Neuronal stem cell (in vitro differentiated cells): ENCODE results near the gene NKX2-3. TPM values are rescaled to one million over a fixed set of nuclear protein-coding genes. Genes with fewer than 3 reads are reported as not detected.
A peak's percentile ranks its signal among the peaks of the same experiment; 100 is the strongest.

Source experiments
- DNase-seq: peaks from one replicate; pipeline ENCODE4 v3.0.0-alpha.2; 2013; ENCODE audit warnings: low spot score
- H2AFZ ChIP-seq: one replicate; pipeline ENCODE4 v1.6.1; 2013; ENCODE audit warnings: mild to moderate bottlenecking, low read length, inconsistent platforms
- H2AK5ac ChIP-seq: 2 replicates; pipeline ENCODE4 v1.6.1; 2013; ENCODE audit warnings: low read depth, mild to moderate bottlenecking, inconsistent platforms, low read length, moderate library complexity, mixed read lengths
- H2BK120ac ChIP-seq: 2 replicates; pipeline ENCODE4 v1.6.1; 2013; ENCODE audit warnings: low read depth, mild to moderate bottlenecking, inconsistent platforms, low read length, moderate library complexity, mixed read lengths
- H2BK12ac ChIP-seq: one replicate; pipeline ENCODE4 v1.6.1; 2013; ENCODE audit warnings: low read length, inconsistent platforms
- H2BK15ac ChIP-seq: 2 replicates; pipeline ENCODE4 v1.6.1; 2013; ENCODE audit warnings: mild to moderate bottlenecking, low read length, inconsistent platforms, mixed read lengths
- H2BK5ac ChIP-seq: one replicate; pipeline ENCODE4 v1.6.1; 2013; ENCODE audit warnings: inconsistent platforms, mild to moderate bottlenecking, low read length, moderate library complexity
- H3K14ac ChIP-seq: one replicate; pipeline ENCODE4 v1.6.1; 2013; ENCODE audit warnings: low read length, inconsistent platforms
- H3K18ac ChIP-seq: 2 replicates; pipeline ENCODE4 v1.6.1; 2013; ENCODE audit warnings: low read length, inconsistent platforms
- H3K23ac ChIP-seq: 2 replicates; pipeline ENCODE4 v1.6.1; 2013; ENCODE audit warnings: low read depth, mild to moderate bottlenecking, mixed read lengths, low read length, inconsistent platforms; ENCODE audit not compliant: poor library complexity
- H3K27ac ChIP-seq: replicated peaks from 3 replicates; pipeline ENCODE4 v1.5.1; 2013; ENCODE audit warnings: low read length, inconsistent platforms
- H3K27me3 ChIP-seq, 3 experiments: 2 replicates each; pipeline ENCODE4 v1.6.1; 2013; ENCODE audit warnings: low read length in 3 of 3, mild to moderate bottlenecking in 2 of 3, inconsistent platforms in 1 of 3, low read depth in 1 of 3, mixed read lengths in 1 of 3, moderate library complexity in 1 of 3; ENCODE audit not compliant: control insufficient read depth in 3 of 3, insufficient read depth in 3 of 3
- H3K36me3 ChIP-seq, 2 donors: replicated peaks in 1 of 2; 2 replicates each; pipeline ENCODE4 v1.6.1; 2013; ENCODE audit warnings: low read length in 2 of 2; ENCODE audit not compliant: control insufficient read depth in 2 of 2, insufficient read depth in 2 of 2
- H3K4ac ChIP-seq: 2 replicates; pipeline ENCODE4 v1.6.1; 2013; ENCODE audit warnings: inconsistent platforms, mild to moderate bottlenecking, low read length, moderate library complexity
- H3K4me1 ChIP-seq, 2 donors: 1 replicate in 1 of 2; 2 replicates in 1 of 2; pipeline ENCODE4 v1.6.1; 2013; ENCODE audit warnings: low read length in 2 of 2, low read depth in 1 of 2; ENCODE audit not compliant: control insufficient read depth in 2 of 2, insufficient read depth in 1 of 2
- H3K4me2 ChIP-seq: one replicate; pipeline ENCODE4 v1.6.1; 2013; ENCODE audit warnings: mild to moderate bottlenecking, low read length, inconsistent platforms; ENCODE audit not compliant: insufficient read depth, poor library complexity, severe bottlenecking
- H3K4me3 ChIP-seq, 2 donors: 2 replicates each; pipeline ENCODE4 v1.5.1; 2013; ENCODE audit warnings: low read length in 2 of 2, mild to moderate bottlenecking in 2 of 2, inconsistent platforms in 1 of 2, moderate library complexity in 1 of 2
- H3K79me1 ChIP-seq: one replicate; pipeline ENCODE4 v1.6.1; 2013; ENCODE audit warnings: low read depth, mild to moderate bottlenecking, inconsistent platforms, low read length, moderate library complexity
- H3K9ac ChIP-seq: one replicate; pipeline ENCODE4 v1.6.1; 2013; ENCODE audit warnings: mild to moderate bottlenecking, low read depth, low read length, inconsistent platforms; ENCODE audit not compliant: poor library complexity
- H3K9me3 ChIP-seq, 2 donors: replicated peaks in 1 of 2; 2 replicates each; pipeline versions ENCODE3 to v1.6.1; 2013; ENCODE audit warnings: low read length in 2 of 2, mild to moderate bottlenecking in 2 of 2, inconsistent platforms in 1 of 2, low read depth in 1 of 2, mixed read lengths in 1 of 2, moderate library complexity in 1 of 2; ENCODE audit not compliant: control insufficient read depth in 2 of 2, insufficient read depth in 1 of 2
- H4K8ac ChIP-seq: one replicate; pipeline ENCODE4 v1.6.1; 2013; ENCODE audit warnings: low read depth, mild to moderate bottlenecking, inconsistent platforms, low read length, moderate library complexity
- H4K91ac ChIP-seq: one replicate; pipeline ENCODE4 v1.6.1; 2013; ENCODE audit warnings: low read length, low read depth, mild to moderate bottlenecking, inconsistent platforms; ENCODE audit not compliant: poor library complexity
- WGBS, 2 donors: extraction: QIAGEN DNeasy Blood & Tissue Kit; methylation state at CpG; one replicate each; pipeline ENCODE4 v1.1.7; 2013; ENCODE audit warnings: missing lambda C conversion rate in 2 of 2, mixed read lengths in 1 of 2; ENCODE audit not compliant: insufficient read length in 2 of 2, insufficient replicate concordance in 1 of 2; ENCODE audit errors: extremely low coverage in 2 of 2; 5-methylcytosine and 5-hydroxymethylcytosine counted together
- polyA plus RNA-seq, 2 experiments: library from polyadenylated mRNA; stranded (reverse); fragments of 200-250 nt; gene quantifications; one replicate each; pipeline ENCODE4 v1.2.3, GENCODE V29; 2013

NKX2-3 gene
- 0.01 TPM for polyA plus RNA-seq (2013, experiment 1 of 2)
- not detected for polyA plus RNA-seq (2013, experiment 2 of 2)

- H3K14ac ChIP-seq = no peak within 1 kb of the TSS
- H3K23ac ChIP-seq = peak within 1 kb of the TSS; percentile 57
- peak within 1 kb of the TSS; percentile 93 for H2BK15ac ChIP-seq
- H3K18ac ChIP-seq = peak within 1 kb of the TSS; percentile 86
- no peak within 1 kb of the TSS for H3K27ac ChIP-seq
- H3K9me3 ChIP-seq = peaks cover 6 to 10% of the 10 kb centered on the region in 2 donors
- H2BK12ac ChIP-seq = no peak within 1 kb of the TSS
- H3K4ac ChIP-seq = no peak within 1 kb of the TSS
- peak within 1 kb of the TSS; percentile 42 for H2AFZ ChIP-seq
- H3K4me3 ChIP-seq = peak within 1 kb of the TSS in 1 of 2 donors; percentile 52
- H2BK5ac ChIP-seq = no peak within 1 kb of the TSS
- H4K91ac ChIP-seq = no peak within 1 kb of the TSS
- no peaks in the 10 kb centered on the region for H3K79me1 ChIP-seq
- peak within 1 kb of the TSS; percentile 57 for H3K9ac ChIP-seq
- peak within 1 kb of the TSS; percentile 86 for H2AK5ac ChIP-seq
- no peak within 1 kb of the TSS for H4K8ac ChIP-seq
- peak within 1 kb of the TSS; percentile 54 for H2BK120ac ChIP-seq
- no peak for DNase-seq
- WGBS, 2 donors = no CpG with 5 or more reads among the region's 51 CpGs
- H3K4me1 ChIP-seq = peaks cover 15% of the 10 kb centered on the region in 2 donors
- H3K27me3 ChIP-seq = peaks cover 58 to 98% (median 95%) of the 10 kb centered on the region in 3 experiments
- H3K36me3 ChIP-seq = no peaks in the 10 kb centered on the region
- peak within 1 kb of the TSS; percentile 24 for H3K4me2 ChIP-seq
Measured at GRCh38 chr10:99532687-99533495, at the start of gene NKX2-3. Gene NKX2-3 (plus strand): TSS chr10:99532942. CDS start chr10:99533132, 190 bp downstream.

GRCh38 chr10:99484626-99485581 is 47.8 kb upstream of the NKX2-3 start:
- H3K4ac ChIP-seq = no peak overlapping the region
- H3K18ac ChIP-seq = no peak overlapping the region
- H3K27me3 ChIP-seq = peaks cover 0 to 10% (median 3%) of the 10 kb centered on the region in 3 experiments
- no peaks in the 10 kb centered on the region for H3K79me1 ChIP-seq
- no peak overlapping the region for H3K27ac ChIP-seq
- H2BK12ac ChIP-seq = no peak overlapping the region
- no peak overlapping the region for H3K23ac ChIP-seq
- H3K4me1 ChIP-seq = no peaks in the 10 kb centered on the region
- no CpG with 5 or more reads among the region's 27 CpGs for WGBS, 2 donors
- H2BK5ac ChIP-seq = no peak overlapping the region
- H3K36me3 ChIP-seq = no peaks in the 10 kb centered on the region
- no peak overlapping the region for H2AK5ac ChIP-seq
- H4K8ac ChIP-seq = no peak overlapping the region
- no peak overlapping the region for H3K4me2 ChIP-seq
- no peak overlapping the region for H2BK15ac ChIP-seq
- H3K4me3 ChIP-seq = no peak overlapping the region
- DNase-seq = no peak
- no peak overlapping the region for H2BK120ac ChIP-seq
- no peak overlapping the region for H2AFZ ChIP-seq
- H3K9me3 ChIP-seq = no peaks in the 10 kb centered on the region
- H4K91ac ChIP-seq = no peak overlapping the region
- H3K9ac ChIP-seq = no peak overlapping the region
- H3K14ac ChIP-seq = no peak overlapping the region

- no peak overlapping the region for H2BK5ac ChIP-seq
- H3K27me3 ChIP-seq = peaks cover 0 to 10% (median 6%) of the 10 kb centered on the region in 3 experiments
- no peak overlapping the region for H3K27ac ChIP-seq
- H3K79me1 ChIP-seq = no peaks in the 10 kb centered on the region
- H2AK5ac ChIP-seq = no peak overlapping the region
- H3K9ac ChIP-seq = no peak overlapping the region
- H3K4me1 ChIP-seq = no peaks in the 10 kb centered on the region
- no peaks in the 10 kb centered on the region for H3K9me3 ChIP-seq
- H4K8ac ChIP-seq = no peak overlapping the region
- no peak overlapping the region for H2AFZ ChIP-seq
- H3K36me3 ChIP-seq = no peaks in the 10 kb centered on the region
- H2BK12ac ChIP-seq = no peak overlapping the region
- H3K4me3 ChIP-seq = no peak overlapping the region
- H2BK15ac ChIP-seq = no peak overlapping the region
- WGBS, 2 donors = no CpG with 5 or more reads among the region's 5 CpGs
- H3K23ac ChIP-seq = no peak overlapping the region
- H3K18ac ChIP-seq = no peak overlapping the region
- no peak overlapping the region for H4K91ac ChIP-seq
- H3K14ac ChIP-seq = no peak overlapping the region
- no peak overlapping the region for H2BK120ac ChIP-seq
- no peak overlapping the region for H3K4ac ChIP-seq
- H3K4me2 ChIP-seq = no peak overlapping the region
- DNase-seq = no peak
Measured at GRCh38 chr10:99487125-99487807, 45.5 kb upstream of the NKX2-3 start.
